LNCaP clone FGC (cell line): ENCODE results near the gene PSD4.
A peak's percentile ranks its signal among the peaks of the same experiment; 100 is the strongest.

Source experiments
- DNase-seq: peaks from one replicate; pipeline ENCODE4 v3.0.0-alpha.2; 2011; ENCODE audit warnings: low read depth
- H3K4me3 ChIP-seq: 2 replicates; pipeline ENCODE4 v1.5.1; 2011; ENCODE audit warnings: mild to moderate bottlenecking, low read depth, low read length, control low read depth
- CTCF ChIP-seq: IDR thresholded peaks from 2 replicates; pipeline ENCODE4 v1.5.1; 2012; ENCODE audit warnings: mild to moderate bottlenecking; ENCODE audit not compliant: control insufficient read depth, insufficient read depth; ENCODE audit errors: extremely low read depth

Gene PSD4

DNA sequence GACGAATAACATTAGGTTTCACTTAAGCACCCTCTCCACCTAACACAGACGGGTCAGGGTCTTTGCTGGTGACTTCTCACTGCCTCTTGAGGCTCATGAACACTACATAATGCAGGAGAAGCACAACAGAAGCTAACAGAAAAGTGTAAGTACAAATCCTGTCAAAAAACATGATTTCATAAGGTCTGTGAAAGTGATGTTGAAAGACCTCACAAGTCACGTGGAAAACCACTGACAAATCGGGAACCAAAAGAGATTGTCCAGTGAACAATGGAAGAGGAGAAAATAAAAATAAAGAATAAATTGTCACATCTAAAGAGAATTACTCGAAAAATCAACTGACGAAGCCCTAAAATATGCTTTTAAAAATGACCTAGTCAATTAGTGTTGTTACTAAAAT lies 14.0 kb downstream of the PSD4 start:
- DNase-seq: no peak
- no peak overlapping the region for H3K4me3 ChIP-seq
- no peak for TF ChIP-seq CTCF

GRCh38 chr2:113190871-113191270 lies 17.1 kb downstream of the PSD4 start:
- no peak for DNase-seq

GRCh38 chr2:113192459-113193100 lies 18.8 kb downstream of the PSD4 start:
- H3K4me3 ChIP-seq: no peak overlapping the region
- TF ChIP-seq CTCF: 0 out of 2 replicates have a peak, but pooled peaks have one; percentile 6
- no peak for DNase-seq

More at GRCh38 chr2:113190871-113191270, 17.1 kb downstream of the PSD4 start:
- TF ChIP-seq CTCF: no peak
- H3K4me3 ChIP-seq: no peak overlapping the region

DNA sequence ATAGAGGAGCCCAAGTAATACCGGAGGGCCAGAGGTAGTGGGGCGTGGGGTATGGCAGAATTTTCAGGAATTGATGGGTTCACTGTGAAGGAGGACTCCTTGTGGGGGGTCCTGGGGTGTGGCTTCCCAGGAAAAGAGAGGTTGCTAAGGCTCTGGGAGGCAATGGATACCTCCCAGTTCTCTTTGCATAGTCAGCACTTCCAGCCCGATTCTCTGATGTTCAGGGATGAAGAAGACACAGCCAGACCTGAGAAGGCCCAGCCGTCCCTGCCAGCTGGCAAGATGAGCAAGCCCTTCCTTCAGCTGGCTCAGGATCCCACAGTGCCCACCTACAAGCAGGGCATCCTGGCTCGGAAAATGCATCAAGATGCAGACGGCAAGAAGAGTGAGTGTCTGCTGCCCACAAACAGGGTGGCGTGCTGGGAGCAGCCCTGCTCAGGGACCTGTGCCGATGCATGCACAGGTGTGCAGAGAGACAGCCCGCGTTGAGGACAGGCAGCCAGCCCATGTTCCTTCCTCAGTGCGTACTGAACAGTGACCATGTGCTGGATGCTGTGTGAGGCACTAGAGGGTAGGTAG lies 22.2 kb downstream of the PSD4 start:
- no peak for DNase-seq
- no peak overlapping the region for H3K4me3 ChIP-seq
- TF ChIP-seq CTCF: no peak

DNA sequence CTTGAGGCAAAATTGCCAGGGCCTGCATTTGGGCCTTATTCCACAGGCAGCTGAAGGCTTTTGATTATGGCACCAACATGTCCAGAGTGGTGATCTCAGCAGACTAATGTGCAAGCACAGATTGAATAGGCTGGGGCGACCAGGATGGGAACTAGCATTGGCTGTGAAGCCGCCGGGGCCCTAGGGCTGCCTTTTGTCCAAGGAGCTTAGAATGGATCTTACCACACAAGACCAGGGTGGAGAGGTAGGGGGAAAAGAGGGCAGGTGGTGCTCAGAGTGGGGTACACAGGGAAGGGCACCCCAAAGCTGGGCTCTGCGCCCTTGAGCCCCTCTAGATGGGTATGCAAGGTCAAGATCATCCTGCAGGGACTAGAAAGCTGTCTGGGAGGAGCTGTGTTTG lies 23.1 kb downstream of the PSD4 start:
- no peak for TF ChIP-seq CTCF

DNA sequence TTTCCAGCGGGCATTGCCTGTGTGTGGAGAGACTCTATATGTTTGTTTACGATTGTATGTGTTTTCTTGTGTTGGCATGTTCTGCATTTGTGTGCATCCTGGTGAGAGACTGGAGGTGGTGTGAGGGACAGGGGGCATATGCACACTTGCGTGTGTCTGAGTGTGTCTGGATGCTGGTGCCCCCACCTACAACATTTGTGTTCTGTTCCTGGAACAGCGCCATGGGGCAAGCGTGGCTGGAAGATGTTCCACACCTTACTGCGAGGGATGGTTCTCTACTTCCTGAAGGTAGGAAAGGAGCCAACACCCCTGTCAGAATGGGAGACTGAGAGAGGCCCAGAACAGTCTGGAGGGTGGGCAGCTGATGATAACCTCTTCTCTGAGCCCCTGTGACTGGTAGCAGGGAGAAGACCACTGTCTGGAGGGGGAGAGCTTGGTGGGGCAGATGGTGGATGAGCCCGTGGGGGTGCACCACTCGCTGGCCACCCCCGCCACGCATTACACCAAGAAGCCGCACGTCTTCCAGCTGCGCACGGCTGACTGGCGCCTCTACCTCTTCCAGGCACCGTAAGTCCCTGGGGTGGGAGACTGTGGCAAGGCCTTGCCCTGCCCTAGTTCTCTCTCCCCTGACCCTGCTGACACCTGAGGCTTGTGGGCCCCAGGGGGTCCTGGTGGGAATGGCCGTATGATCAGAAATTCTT lies 23.7 kb downstream of the PSD4 start:
- no peak for DNase-seq
- no peak for TF ChIP-seq CTCF
- H3K4me3 ChIP-seq: no peak overlapping the region

More for the DNA sequence above, 23.1 kb downstream of the PSD4 start:
- no peak overlapping the region for H3K4me3 ChIP-seq
- no peak for DNase-seq
